SK-N-SH (cell line): ENCODE measurements around the gene ICE1.

Experiments used
- CTCF ChIP-seq: fragments of 200-600 bp; sonication (generic); IDR thresholded peaks from 2 replicates; pipeline ENCODE4 v1.6.1; 2017; ENCODE audit warnings: antibody characterized with exemption, mild to moderate bottlenecking, moderate library complexity
- FOSL2 ChIP-seq: IDR thresholded peaks from 2 replicates; pipeline ENCODE4 v1.4.0; 2012; ENCODE audit warnings: low read depth, mild to moderate bottlenecking, moderate library complexity, borderline replicate concordance
- GABPA ChIP-seq: IDR thresholded peaks from 2 replicates; pipeline ENCODE4 v1.4.0; 2012; ENCODE audit warnings: low read depth, mild to moderate bottlenecking
- IRF3 ChIP-seq: fragments of 150-350 bp; IDR thresholded peaks from 2 replicates; pipeline ENCODE4 v1.6.1; 2016; ENCODE audit warnings: mild to moderate bottlenecking, low read depth, low read length
- MAX ChIP-seq: IDR thresholded peaks from 2 replicates; pipeline ENCODE4 v1.4.0; 2012; ENCODE audit warnings: low read depth
- RAD21 ChIP-seq: IDR thresholded peaks from 2 replicates; pipeline ENCODE4 v1.6.1; 2012; ENCODE audit warnings: mild to moderate bottlenecking, low read length

- no peak for TF ChIP-seq CTCF
- TF ChIP-seq MAX, result no peak
- no peak for TF ChIP-seq RAD21
- TF ChIP-seq GABPA, result no peak
- TF ChIP-seq FOSL2, result no peak
- TF ChIP-seq IRF3, result no peak
Measured at GRCh38 chr5:5483350-5483749, 60.9 kb downstream of the ICE1 start.
